ENCODE results near the gene NXPH2. TPM values are rescaled to one million over a fixed set of nuclear protein-coding genes. Genes with fewer than 3 reads are reported as not detected.
"Not testable (repeated sequence)": the region's sequence is repeated elsewhere in the genome, so short reads cannot be mapped to it uniquely, and the experiment has no call there.

NXPH2 gene
- total RNA-seq, 1 experiment from 2014 or later: 1.8 TPM

DNA sequence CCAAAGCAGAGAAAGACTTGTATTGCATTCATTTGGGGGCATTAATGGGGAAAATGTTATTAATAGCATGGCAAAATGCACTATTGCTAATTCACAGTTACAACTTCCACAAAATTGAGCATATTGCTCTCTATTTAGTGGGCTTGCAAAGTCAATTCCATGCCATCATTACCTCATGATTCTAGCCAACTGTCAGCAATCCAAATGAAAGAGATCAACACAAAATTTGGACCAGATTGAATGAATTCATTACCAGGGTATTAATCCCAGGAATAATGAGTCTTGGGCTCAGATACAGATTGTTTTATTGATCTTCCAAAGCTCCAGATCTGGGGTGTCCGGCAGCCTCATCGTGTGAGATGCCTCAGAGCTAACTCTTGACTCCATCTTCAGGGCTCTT is 38.3 kb downstream of the NXPH2 start:
- H3K4me3 Mint-ChIP-seq: no peak overlapping the region
- Histone ChIP-seq H3K14ac (ENCODE audit: insufficient read depth, low read length) (no peak overlapping the region), H3K18ac (ENCODE audit: insufficient read length, low read depth, low read length) (no peak overlapping the region), H2AFZ (ENCODE audit: low read length) (no peak overlapping the region), H3T11ph (ENCODE audit: low read length) (no peak overlapping the region), H3K27ac (ENCODE audit: insufficient read length, low read depth, low read length) (no peak overlapping the region), H4K5ac (ENCODE audit: insufficient read length, low read depth, low read length) (no peak overlapping the region), H3K9me3 (ENCODE audit: control insufficient read depth, low read depth, low read length) (no peaks in the 10 kb centered on the region), H3K79me1 (ENCODE audit: insufficient read depth, low read depth, low read length, poor library complexity, severe bottlenecking) (no peaks in the 10 kb centered on the region), H2BK12ac (ENCODE audit: insufficient read length, low read depth, low read length) (no peak overlapping the region), H4K91ac (ENCODE audit: insufficient read length, low read depth, low read length) (no peak overlapping the region), H2BK5ac (ENCODE audit: insufficient read length, low read length) (no peak overlapping the region), H4K8ac (replicated peaks; ENCODE audit: insufficient read length, low read depth, low read length) (no peak overlapping the region), H3K23ac (ENCODE audit: insufficient read length, low read depth, low read length) (no peak overlapping the region), H3K56ac (ENCODE audit: insufficient read length, low read depth, low read length) (no peak overlapping the region), H3K27me3 (ENCODE audit: insufficient read depth, low read length) (no peaks in the 10 kb centered on the region), H3K4me2 (ENCODE audit: insufficient read depth, insufficient read length, low read length) (no peak overlapping the region), H2BK120ac (ENCODE audit: low read depth, low read length, poor library complexity, severe bottlenecking) (no peak overlapping the region), H3K79me2 (ENCODE audit: insufficient read depth, low read length) (no peaks in the 10 kb centered on the region), H2BK20ac (ENCODE audit: low read depth, low read length, poor library complexity, severe bottlenecking) (no peak overlapping the region), H3K23me2 (ENCODE audit: insufficient read length, low read depth, low read length, poor library complexity, severe bottlenecking) (no peaks in the 10 kb centered on the region), H3K9ac (ENCODE audit: extremely low read depth, insufficient read length, low read length) (no peak overlapping the region), H2BK15ac (ENCODE audit: low read depth, low read length) (no peak overlapping the region), H2AK5ac (ENCODE audit: insufficient read length, low read length) (no peak overlapping the region), H4K20me1 (ENCODE audit: control insufficient read depth, insufficient read depth, insufficient read length) (no peaks in the 10 kb centered on the region), H3K4me1 (ENCODE audit: insufficient read depth, low read length) (no peaks in the 10 kb centered on the region), H3K4ac (ENCODE audit: low read depth, low read length) (no peak overlapping the region)
- no peaks in the 10 kb centered on the region for H3K27me3 Mint-ChIP-seq (ENCODE audit: low read depth)
- no peak for DNase-seq
- no CpG with 5 or more reads among the region's 2 CpGs for WGBS (ENCODE audit: extremely low coverage, insufficient read length, low lambda C conversion rate)
- peaks cover 7 to 17% (median 14%) of the 10 kb centered on the region in 3 experiments for H3K36me3 Mint-ChIP-seq (ENCODE audit: insufficient read depth in 1 of 3, low read depth in 3 of 3)
- H3K4me1 Mint-ChIP-seq: peaks cover 7 to 8% of the 10 kb centered on the region in 2 experiments
- H3K9me3 Mint-ChIP-seq: peaks cover 11 to 16% of the 10 kb centered on the region in 2 experiments
- TF ChIP-seq, protein P1, sequence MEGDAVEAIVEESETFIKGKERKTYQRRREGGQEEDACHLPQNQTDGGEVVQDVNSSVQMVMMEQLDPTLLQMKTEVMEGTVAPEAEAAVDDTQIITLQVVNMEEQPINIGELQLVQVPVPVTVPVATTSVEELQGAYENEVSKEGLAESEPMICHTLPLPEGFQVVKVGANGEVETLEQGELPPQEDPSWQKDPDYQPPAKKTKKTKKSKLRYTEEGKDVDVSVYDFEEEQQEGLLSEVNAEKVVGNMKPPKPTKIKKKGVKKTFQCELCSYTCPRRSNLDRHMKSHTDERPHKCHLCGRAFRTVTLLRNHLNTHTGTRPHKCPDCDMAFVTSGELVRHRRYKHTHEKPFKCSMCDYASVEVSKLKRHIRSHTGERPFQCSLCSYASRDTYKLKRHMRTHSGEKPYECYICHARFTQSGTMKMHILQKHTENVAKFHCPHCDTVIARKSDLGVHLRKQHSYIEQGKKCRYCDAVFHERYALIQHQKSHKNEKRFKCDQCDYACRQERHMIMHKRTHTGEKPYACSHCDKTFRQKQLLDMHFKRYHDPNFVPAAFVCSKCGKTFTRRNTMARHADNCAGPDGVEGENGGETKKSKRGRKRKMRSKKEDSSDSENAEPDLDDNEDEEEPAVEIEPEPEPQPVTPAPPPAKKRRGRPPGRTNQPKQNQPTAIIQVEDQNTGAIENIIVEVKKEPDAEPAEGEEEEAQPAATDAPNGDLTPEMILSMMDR (conservative IDR thresholded peaks at IDR 0.05): no peak
- no peak overlapping the region for H3K27ac Mint-ChIP-seq

DNA sequence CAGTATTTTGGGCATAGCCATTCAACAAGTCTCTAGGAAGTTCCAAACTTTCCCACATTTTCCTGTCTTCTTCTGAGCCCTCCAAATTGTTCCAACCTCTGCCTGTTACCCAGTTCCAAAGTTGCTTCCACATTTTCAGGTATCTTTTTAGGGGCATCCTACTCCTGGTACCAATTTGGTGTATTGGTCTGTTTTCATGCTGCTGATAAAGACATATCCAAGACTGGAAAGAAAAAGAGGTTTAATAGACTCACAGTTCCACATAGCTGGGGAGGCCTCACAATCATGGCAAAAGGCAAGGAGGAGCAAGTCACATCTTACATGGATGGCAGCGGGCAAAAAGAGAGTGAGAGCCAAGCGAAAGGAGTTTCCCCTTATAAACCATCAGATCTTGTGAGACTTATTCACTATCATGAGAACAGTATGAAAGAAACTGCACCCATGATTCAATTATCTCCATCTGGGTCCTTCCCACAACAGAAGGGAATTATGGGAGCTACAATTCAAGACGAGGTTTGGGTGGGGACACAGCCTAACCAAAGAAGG is 43.1 kb downstream of the NXPH2 start:
- H3K27ac ChIP-seq (ENCODE audit: insufficient read length, low read depth, low read length); H3K4me2 ChIP-seq (ENCODE audit: insufficient read depth, insufficient read length, low read length); H3K27me3 ChIP-seq (ENCODE audit: insufficient read depth, low read length); H3K79me1 ChIP-seq (ENCODE audit: insufficient read depth, low read depth, low read length, poor library complexity, severe bottlenecking); H4K5ac ChIP-seq (ENCODE audit: insufficient read length, low read depth, low read length); H3K14ac ChIP-seq (ENCODE audit: insufficient read depth, low read length); H3K27me3 Mint-ChIP-seq (ENCODE audit: low read depth); H3K23me2 ChIP-seq (ENCODE audit: insufficient read length, low read depth, low read length, poor library complexity, severe bottlenecking); H3K4me1 ChIP-seq (ENCODE audit: insufficient read depth, low read length); H4K20me1 ChIP-seq (ENCODE audit: control insufficient read depth, insufficient read depth, insufficient read length); H3K9me3 ChIP-seq (ENCODE audit: control insufficient read depth, low read depth, low read length); H3K23ac ChIP-seq (ENCODE audit: insufficient read length, low read depth, low read length); H3K79me2 ChIP-seq (ENCODE audit: insufficient read depth, low read length); H2BK5ac ChIP-seq (ENCODE audit: insufficient read length, low read length); H3K4me1 Mint-ChIP-seq; H2AFZ ChIP-seq (ENCODE audit: low read length); H2BK12ac ChIP-seq (ENCODE audit: insufficient read length, low read depth, low read length); H3K4ac ChIP-seq (ENCODE audit: low read depth, low read length); H2BK20ac ChIP-seq (ENCODE audit: low read depth, low read length, poor library complexity, severe bottlenecking); H2BK15ac ChIP-seq (ENCODE audit: low read depth, low read length); H3T11ph ChIP-seq (ENCODE audit: low read length); H3K27ac Mint-ChIP-seq; H4K8ac ChIP-seq (replicated peaks; ENCODE audit: insufficient read length, low read depth, low read length); H3K4me3 Mint-ChIP-seq; H2AK5ac ChIP-seq (ENCODE audit: insufficient read length, low read length); H3K56ac ChIP-seq (ENCODE audit: insufficient read length, low read depth, low read length); H2BK120ac ChIP-seq (ENCODE audit: low read depth, low read length, poor library complexity, severe bottlenecking); H4K91ac ChIP-seq (ENCODE audit: insufficient read length, low read depth, low read length); DNase-seq; H3K18ac ChIP-seq (ENCODE audit: insufficient read length, low read depth, low read length); H3K9ac ChIP-seq (ENCODE audit: extremely low read depth, insufficient read length, low read length): not testable (repeated sequence)
- WGBS (ENCODE audit: extremely low coverage, insufficient read length, low lambda C conversion rate): no CpG with 5 or more reads among the region's 3 CpGs
- Mint-ChIP-seq H3K36me3 (ENCODE audit: insufficient read depth in 1 of 3, low read depth in 3 of 3) (peaks cover 25 to 44% (median 37%) of the 10 kb centered on the region in 3 experiments), H3K9me3 (peaks cover 37 to 43% of the 10 kb centered on the region in 2 experiments)
